B cell (primary cell): ENCODE data around the gene HHIPL1.

Experiments used
- EZH2 ChIP-seq: IDR thresholded peaks from 2 replicates; pipeline ENCODE4 v1.6.1; 2012; ENCODE audit warnings: borderline replicate concordance, low read depth, mild to moderate bottlenecking, moderate library complexity, low read length; ENCODE audit not compliant: insufficient read depth, poor library complexity, severe bottlenecking
- TF ChIP-seq, protein P1 (sequence below): fragments of 200-600 bp; IDR thresholded peaks from one replicate; pipeline ENCODE4 v1.8.0; 2022; ENCODE audit warnings: antibody characterized with exemption, mild to moderate bottlenecking

DNA sequence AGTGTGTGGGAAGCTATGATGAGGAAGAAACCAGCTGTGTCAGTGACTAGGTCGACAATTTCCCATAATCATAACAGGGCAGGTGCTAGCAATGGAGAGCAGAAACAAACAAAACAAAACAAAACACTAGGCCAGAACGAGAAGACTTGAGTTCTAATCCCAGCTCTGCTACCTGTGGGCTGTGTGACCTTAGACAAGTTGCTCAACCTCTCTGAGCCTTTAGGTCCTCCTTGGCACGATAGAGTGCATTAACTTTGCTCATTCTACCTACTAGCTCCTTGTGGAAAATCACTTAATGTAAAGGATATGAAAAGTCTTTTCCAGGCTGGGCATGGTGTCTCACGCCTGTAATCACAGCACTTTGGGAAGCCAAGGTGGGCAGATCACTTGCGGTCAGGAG lies 11.2 kb downstream of the HHIPL1 start:
- TF ChIP-seq, protein P1, sequence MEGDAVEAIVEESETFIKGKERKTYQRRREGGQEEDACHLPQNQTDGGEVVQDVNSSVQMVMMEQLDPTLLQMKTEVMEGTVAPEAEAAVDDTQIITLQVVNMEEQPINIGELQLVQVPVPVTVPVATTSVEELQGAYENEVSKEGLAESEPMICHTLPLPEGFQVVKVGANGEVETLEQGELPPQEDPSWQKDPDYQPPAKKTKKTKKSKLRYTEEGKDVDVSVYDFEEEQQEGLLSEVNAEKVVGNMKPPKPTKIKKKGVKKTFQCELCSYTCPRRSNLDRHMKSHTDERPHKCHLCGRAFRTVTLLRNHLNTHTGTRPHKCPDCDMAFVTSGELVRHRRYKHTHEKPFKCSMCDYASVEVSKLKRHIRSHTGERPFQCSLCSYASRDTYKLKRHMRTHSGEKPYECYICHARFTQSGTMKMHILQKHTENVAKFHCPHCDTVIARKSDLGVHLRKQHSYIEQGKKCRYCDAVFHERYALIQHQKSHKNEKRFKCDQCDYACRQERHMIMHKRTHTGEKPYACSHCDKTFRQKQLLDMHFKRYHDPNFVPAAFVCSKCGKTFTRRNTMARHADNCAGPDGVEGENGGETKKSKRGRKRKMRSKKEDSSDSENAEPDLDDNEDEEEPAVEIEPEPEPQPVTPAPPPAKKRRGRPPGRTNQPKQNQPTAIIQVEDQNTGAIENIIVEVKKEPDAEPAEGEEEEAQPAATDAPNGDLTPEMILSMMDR: no peak
- TF ChIP-seq EZH2: no peak
